ENCODE data around the gene SKI.

Gene SKI

DNA sequence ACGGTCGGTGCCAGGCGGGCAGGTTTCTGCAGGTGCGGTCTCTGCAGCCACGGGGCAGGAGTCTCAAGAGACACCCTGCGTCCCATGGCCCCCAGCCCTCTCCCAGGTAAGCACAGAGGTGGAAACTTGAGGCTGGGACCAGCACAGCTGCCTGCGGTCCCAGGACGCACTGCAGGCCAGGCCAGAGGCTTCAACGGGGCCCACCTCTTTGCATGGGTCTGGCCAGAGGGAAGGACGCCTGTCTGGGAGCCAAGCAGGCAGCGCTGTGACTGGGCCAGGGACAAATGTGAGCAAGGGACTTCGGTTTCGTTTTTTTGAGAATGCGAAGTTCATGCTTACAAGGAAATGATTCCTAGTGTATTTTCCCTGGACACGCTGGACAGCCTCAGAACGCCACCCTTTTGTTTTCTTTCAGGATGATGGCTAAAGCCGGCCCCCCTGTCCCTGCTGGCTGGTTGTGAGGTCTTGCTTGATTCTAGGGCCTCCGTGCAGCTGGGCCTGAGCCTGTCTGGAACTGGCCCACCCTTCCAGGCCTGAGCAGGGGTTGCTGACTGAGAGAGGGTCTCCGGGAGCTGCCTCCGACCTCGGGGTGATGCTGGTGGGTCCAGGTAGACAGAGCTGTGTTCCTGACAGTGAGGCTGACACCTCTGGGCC is 124.9 kb downstream of the SKI start:
- DNase-seq (ENCODE audit: low spot score): no peak

DNA sequence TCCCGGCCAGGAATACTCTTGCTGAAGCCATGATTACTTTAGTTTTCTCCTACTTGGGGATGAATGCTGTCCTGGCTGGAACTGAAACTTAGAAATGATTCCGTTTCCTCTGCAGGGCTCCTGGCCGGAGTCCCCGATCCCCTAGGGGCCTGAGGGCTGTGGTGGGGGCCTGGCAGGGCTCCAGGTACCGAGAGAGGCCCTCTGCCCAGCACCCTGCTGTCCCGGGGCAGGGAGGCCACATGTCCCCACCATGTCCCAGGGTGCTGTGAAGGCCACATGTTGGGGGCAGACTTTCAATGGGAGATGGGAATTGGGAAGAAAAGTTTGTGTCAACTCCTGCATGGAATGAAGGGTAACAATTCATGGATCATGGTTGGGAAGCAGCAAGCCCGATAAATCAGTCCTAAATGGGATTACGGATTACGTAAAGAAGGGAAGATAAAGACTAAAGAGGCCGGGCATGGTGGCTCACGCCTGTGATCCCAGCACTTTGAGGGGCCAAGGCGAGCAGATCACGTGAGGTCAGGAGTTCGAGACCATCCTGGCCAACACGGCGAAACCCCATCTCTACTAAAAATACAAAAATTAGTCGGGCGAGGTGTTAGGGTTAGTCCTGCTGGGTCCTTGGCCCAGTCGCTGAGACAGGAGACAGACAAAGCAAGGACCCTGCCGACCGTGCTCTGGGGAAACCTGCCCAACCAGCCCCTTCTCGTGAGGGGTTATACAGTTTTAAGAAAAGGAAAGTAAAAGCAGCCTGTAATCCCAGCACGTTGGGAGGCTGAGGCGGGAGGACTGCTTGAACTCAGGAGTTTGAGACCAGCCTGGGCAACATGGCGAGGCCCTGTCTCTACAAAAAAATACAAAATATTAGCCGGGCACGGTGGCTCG is 125.7 kb downstream of the SKI start:
- no peak for DNase-seq (ENCODE audit: low spot score)

DNA sequence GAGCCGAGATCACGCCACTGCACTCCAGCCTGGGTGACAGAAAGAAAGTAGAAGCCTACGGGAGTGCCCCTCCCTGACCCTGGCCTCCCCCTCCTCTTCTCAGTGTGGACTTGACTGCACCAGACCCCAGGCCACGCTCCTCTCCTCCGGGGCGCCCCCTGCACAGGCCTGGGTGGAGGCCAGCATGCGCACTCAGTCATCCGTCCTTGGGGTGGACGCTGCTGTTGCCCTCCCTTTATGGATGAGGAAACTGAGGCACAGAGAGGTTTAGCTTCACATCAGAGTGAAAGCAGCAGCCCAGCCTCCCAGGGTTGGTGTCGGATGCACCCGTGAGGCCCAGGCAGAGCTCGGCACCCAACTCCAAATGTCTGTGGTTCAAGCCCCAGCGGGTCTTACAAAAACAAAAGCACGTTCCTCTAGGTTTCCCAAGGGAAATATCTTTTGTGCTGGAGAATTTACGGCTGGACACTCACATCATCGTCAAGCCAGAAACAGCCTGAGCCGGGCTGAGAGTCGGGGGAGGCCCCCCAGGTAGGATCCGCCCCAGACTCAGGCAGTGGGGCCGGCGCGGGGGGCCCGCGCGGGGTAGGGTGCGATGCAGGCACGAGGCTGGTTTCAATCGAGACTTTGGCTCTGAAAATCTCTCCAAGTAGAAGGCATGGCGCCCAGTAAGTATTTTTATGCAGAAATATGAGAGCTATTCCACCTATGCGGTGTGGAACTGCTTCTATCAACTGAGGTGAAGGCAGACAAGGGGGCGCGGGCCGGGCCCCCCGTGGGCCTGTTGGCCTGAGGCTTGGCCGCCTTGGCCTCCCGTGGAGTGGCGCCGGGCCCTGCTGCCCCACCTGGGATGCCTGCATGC is 126.6 kb downstream of the SKI start:
- DNase-seq (ENCODE audit: low spot score): no peak

DNA sequence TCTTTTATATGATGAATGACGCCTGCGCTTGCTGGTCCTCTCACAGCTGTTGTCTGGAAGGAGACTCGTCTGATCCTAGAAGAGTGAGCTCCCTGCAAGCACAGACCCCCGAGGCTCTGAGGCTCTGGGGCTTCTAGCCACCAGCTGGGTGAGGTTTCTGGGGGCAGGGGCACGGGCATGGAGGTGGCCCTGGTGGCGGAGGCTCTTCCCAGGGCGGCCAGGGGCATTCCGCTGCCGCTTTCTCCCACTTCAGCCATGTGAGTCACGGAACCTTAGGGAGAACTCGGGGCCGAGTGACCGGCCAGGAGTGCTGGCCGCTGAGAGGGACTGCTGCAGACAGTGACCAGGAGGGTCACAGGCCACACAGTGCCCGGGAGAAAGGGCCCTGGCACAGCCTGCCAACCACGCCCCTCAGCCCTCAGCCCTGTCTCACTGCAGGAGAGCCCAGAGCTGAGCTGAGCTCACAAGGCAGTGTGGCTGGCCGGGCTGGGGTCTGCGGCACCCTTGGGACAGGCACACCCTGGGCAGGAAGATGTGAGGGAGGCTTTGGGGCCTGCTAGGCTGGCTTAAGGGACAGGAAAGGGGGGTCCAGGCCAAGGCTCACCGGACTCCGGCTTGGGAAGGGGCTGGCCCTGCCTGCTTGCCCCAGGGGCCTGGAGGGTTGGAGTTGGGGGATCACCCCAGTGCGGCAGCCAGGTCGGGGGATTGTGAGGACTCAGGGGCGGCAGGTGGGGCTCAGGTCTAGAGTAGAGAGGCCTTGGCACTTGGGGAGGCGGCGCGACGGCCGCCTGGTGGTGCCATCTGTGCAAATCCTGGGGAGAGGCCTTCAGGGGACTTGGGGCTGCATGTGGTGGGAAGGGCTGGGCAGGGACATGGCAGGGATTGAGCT is 127.5 kb downstream of the SKI start:
- no peak for DNase-seq (ENCODE audit: low spot score)

DNA sequence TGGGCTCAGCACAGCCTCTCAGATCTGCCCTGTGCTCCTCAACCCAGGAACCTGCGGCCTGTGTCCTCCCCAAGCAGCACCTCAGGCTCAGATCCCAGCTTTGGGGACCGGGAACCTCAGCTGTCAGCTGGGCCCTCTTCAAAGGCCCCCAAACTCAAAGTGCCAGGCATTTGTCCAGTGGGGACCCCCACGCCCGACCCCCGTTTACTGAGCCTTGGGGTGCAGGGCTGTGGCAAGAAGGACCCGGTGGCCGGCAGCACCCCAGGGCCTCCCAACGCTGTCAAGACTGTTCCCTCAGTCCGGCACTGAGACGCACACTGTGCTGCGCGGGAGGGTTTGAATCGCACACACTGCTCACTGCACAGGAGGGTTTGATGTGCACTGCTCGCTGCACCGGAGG is 128.3 kb downstream of the SKI start:
- DNase-seq (ENCODE audit: low spot score): no peak

DNA sequence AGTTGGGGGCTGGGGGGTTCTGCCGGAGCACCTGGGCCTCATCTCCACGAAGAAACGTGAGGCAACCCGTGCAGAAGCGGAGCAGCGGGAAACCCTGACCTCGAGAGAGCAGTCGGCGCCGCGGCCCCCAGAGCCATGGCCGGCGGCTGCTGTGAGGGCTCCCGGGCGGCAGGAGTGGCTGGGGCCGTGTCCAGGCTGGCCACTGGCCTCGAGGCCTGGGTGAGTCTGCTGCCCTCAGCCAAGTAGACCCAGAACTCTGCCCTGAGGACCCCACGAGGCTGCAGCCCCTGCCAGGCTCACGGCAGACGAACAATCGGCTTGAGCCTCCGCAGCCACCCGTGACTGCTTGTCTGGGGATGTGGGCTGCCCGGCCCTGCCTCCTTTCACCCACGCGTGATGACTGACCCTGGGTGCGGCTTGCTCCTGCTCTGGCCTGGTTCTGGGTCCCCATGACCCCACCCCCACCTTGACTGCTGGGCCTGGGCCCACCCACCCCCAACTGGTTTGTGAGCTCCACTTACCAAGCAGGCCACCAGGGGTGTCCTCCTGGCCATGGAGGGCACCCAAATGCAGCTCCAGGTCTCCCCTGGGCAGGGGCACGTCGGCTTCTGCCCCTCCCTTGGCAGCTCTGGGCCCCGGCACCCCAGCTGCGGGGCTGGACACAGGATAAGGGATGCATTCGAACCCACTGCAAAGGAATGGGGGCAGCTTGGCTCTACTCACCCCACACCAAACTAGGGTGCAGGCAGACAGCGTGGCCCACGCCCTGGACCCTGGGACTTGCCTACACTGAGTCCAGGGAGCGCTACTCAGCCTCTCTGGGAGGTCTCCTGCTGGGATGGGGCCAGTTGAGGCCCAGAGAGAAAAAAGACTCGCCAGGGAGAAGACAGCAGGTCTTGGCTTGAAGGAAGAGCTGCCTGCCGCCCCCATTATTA is 129.1 kb downstream of the SKI start:
- DNase-seq (ENCODE audit: low spot score): no peak

DNA sequence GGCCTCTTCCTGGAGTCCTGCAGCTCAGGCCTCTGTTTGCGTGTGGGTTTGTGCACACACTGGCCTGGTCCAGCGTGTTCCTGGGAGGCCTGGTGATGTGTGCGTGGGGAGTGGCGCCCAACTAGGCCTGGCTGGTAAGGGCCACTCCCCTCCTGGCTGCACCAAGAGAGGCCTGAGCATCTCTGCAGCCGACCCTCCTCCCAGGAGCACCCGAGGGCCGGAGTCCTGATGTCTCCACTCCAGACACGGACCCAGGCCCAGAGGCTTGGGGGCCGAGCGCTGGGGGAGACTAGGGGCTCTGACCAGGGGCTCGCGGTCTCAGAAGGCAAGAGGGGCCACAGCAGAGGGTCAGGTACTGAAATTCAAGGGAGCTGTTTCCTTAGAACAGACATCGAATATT is 130.0 kb downstream of the SKI start:
- no peak for DNase-seq (ENCODE audit: low spot score)

DNA sequence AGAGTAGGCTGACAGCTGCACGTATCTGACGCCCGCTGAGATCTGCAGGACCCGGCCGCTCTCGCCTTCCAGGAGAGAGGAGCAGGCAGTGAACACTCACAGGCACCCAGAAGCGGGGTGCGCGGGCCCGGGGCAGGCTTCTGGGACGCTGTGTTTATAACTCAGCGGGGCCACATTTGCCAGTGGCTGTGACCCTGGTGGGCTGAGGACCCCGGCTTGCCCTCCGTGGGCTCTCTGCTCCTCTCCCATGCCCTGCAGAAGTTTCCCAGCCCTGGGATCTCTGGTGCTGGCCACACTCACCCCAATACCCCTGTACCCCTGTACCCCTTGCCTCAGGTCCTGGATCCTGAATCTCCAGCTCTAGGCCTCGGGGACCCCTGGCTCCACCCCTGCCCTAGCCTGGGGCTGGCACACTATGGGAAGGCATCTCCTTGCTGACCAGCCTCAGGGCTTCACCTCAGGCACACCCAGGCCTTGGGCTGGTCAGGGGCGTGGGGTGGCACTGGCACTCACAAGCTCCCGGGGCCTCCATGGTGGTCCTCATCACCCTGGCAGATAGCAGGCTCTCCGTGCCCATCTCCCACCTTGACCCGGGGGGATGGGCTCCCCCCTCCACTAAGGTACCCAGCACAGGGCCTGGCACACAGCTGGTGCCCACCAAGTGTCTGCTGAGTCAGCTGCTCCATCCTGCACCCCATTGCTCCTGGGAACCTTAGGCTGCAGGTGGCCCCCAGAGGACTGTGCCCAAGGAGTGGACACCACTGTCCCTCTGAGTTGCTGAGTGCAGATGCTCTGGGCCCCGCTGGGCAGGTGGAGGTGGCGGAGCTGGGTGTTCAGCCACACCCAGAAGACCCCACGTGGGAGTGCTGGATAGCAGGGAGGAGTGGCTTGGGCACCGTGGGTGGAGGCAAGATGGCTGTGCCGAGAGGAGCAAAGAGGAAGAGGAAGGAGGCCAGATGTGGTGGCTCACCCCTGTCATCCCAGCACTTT is 130.8 kb downstream of the SKI start:
- DNase-seq (ENCODE audit: low spot score): no peak
